Karpas-422 (cell line): ENCODE data around the gene GMIP. TPM values are rescaled to one million over a fixed set of nuclear protein-coding genes. Genes with fewer than 3 reads are reported as not detected.

ENCODE experiments used
- DNase-seq: peaks from one replicate; pipeline ENCODE4 v3.0.0-alpha.2; 2015
- H2AFZ ChIP-seq: fragments of 200-600 bp; sonication (generic); 2 replicates; pipeline ENCODE4 v1.6.1; 2014; ENCODE audit warnings: antibody characterized with exemption, low read length, mixed read lengths
- H3K27ac ChIP-seq: fragments of 200-600 bp; sonication (generic); 2 replicates; pipeline ENCODE4 v1.5.1; 2014; ENCODE audit warnings: mild to moderate bottlenecking, low read length, moderate library complexity
- H3K27me3 ChIP-seq: fragments of 200-600 bp; sonication (generic); 2 replicates; pipeline ENCODE4 v1.6.1; 2014; ENCODE audit warnings: low read length, mixed read lengths
- H3K36me3 ChIP-seq: fragments of 200-600 bp; sonication (generic); 2 replicates; pipeline ENCODE4 v1.6.1; 2014; ENCODE audit warnings: low read length, mixed read lengths; ENCODE audit not compliant: insufficient read depth
- H3K4me1 ChIP-seq: fragments of 200-600 bp; sonication (generic); 2 replicates; pipeline ENCODE4 v1.6.1; 2014; ENCODE audit warnings: mild to moderate bottlenecking, low read length, mixed read lengths
- H3K4me2 ChIP-seq: fragments of 200-600 bp; sonication (generic); 2 replicates; pipeline ENCODE4 v1.6.1; 2014; ENCODE audit warnings: low read length, low read depth, mild to moderate bottlenecking; ENCODE audit not compliant: poor library complexity, severe bottlenecking
- H3K4me3 ChIP-seq: fragments of 200-600 bp; sonication (generic); 2 replicates; pipeline ENCODE4 v1.5.1; 2014; ENCODE audit warnings: mild to moderate bottlenecking, antibody characterized with exemption, low read length, mixed read lengths
- H3K79me2 ChIP-seq: fragments of 200-600 bp; sonication (generic); 2 replicates; pipeline ENCODE4 v1.6.1; 2014; ENCODE audit warnings: mild to moderate bottlenecking, low read length, mixed read lengths
- H3K9ac ChIP-seq: fragments of 200-600 bp; sonication (generic); 2 replicates; pipeline ENCODE4 v1.6.0; 2014; ENCODE audit warnings: low read length
- H3K9me2 ChIP-seq: fragments of 200-600 bp; sonication (generic), shearing (Covaris generic); replicated peaks from 2 replicates; pipeline ENCODE4 v1.6.0; 2014; ENCODE audit warnings: mild to moderate bottlenecking, low read length, moderate library complexity; ENCODE audit not compliant: insufficient read depth
- H3K9me3 ChIP-seq: fragments of 300-700, 200-600 bp; sonication (generic); 2 replicates; pipeline ENCODE4 v1.6.1; 2014; ENCODE audit warnings: low read length, mixed read lengths
- H4K20me1 ChIP-seq: fragments of 200-600 bp; sonication (generic); 2 replicates; pipeline ENCODE4 v1.6.1; 2014; ENCODE audit warnings: mild to moderate bottlenecking, antibody characterized with exemption, low read length, low read depth; ENCODE audit not compliant: insufficient read depth
- total RNA-seq: library from RNA; depleted of rRNA; stranded (reverse); fragments of >200 nt; shearing (Covaris generic); gene quantifications from 2 replicates; pipeline ENCODE4 v1.2.3, GENCODE V29; 2014; ENCODE audit warnings: low replicate concordance

The GMIP gene
- total RNA-seq, 1 experiment from 2014 or later, result 24.3 TPM

DNA sequence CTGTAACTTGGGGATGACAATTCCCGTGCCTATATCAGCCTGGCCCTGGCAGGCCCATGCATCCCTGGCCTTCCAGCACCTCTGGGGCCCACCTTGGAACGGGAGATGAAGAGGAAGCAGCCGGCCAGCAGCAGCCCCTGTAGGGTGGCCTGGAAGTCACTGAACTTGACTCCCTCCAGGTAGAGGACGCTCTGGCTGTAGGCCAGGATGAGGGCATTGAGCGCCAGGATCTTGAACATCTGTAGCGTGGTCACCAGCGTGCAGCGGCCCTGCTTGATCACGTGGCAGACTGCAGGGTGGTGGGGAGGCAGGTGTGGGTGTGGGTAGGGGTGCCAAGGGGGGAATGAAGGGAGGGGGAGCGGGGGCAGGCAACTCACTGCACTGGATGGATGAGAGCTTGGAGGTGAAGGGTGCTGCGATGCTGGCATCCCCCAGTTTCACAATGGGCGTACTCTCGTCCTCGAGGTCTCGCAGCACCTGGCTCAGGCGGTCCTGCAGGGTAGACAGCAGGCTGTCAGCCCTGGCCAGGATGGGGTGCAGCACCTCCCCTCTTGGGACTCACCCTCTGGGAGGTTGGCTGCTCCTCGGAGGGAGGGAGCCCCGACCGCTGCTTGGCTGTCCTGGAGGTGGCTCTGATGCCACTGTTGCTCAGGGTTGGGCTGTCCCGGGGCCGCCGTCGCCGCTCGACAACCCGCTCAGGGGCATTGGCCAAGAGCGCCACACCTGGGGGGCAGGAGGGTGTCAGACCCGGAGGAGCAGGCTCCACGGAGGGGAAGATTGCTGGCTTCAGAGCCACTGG is 3.8 kb upstream of the GMIP start:
- peaks cover 12% of the 10 kb centered on the region for H3K4me1 ChIP-seq
- H3K79me2 ChIP-seq, result peaks cover 11% of the 10 kb centered on the region
- H3K9ac ChIP-seq, result no peak overlapping the region
- no peak for DNase-seq
- no peak overlapping the region for H3K4me3 ChIP-seq
- no peak overlapping the region for H2AFZ ChIP-seq
- no peaks in the 10 kb centered on the region for H3K9me3 ChIP-seq
- H3K27ac ChIP-seq, result no peak overlapping the region
- H3K9me2 ChIP-seq, result no peaks in the 10 kb centered on the region
- no peaks in the 10 kb centered on the region for H3K27me3 ChIP-seq
- no peak overlapping the region for H3K4me2 ChIP-seq
- no peaks in the 10 kb centered on the region; the same call in 1 of the 2 replicates for H4K20me1 ChIP-seq
- peaks cover 12% of the 10 kb centered on the region for H3K36me3 ChIP-seq

DNA sequence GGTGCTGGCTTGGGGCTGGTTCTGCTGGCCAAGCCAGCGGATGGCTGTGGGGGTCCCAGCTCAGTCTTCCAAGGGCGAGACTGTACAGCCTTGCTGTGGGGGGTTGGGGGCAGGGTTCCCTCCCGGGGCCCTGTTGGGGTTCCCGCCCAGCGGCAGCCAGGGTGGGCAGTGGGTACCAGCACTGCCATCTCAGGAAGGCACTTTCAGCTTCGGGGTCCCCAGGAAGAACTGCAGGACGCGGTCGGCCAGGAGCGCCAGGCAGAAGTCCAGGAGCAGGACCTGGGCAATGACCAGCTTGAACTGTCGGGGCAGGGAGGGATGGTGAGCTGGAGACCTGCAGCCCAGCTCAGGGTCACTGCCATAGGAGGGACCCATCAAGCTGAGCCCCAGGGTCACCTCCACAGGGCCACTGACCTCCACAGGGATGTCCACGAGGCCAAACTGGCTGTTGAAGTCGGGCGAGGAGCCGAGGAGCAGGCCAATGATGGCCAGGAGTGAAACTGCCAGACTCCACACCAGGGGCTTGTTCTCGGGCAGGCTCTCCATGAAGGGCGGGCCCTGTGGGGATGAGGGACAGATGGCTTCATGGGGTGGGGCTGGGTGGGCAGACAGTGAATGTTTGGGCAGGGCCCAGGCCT is 1.9 kb upstream of the GMIP start:
- no peak for DNase-seq
- peaks cover 20% of the 10 kb centered on the region for H3K79me2 ChIP-seq
- H3K4me1 ChIP-seq, result peaks cover 16% of the 10 kb centered on the region
- H3K27ac ChIP-seq, result no peak overlapping the region
- H3K4me3 ChIP-seq, result no peak overlapping the region
- peaks cover 18% of the 10 kb centered on the region for H3K36me3 ChIP-seq
- H3K4me2 ChIP-seq, result no peak overlapping the region
- H3K9me2 ChIP-seq, result no peaks in the 10 kb centered on the region
- H3K9ac ChIP-seq, result no peak overlapping the region
- H3K9me3 ChIP-seq, result no peaks in the 10 kb centered on the region
- H4K20me1 ChIP-seq, result no peaks in the 10 kb centered on the region
- H2AFZ ChIP-seq, result no peak overlapping the region
- H3K27me3 ChIP-seq, result no peaks in the 10 kb centered on the region

DNA sequence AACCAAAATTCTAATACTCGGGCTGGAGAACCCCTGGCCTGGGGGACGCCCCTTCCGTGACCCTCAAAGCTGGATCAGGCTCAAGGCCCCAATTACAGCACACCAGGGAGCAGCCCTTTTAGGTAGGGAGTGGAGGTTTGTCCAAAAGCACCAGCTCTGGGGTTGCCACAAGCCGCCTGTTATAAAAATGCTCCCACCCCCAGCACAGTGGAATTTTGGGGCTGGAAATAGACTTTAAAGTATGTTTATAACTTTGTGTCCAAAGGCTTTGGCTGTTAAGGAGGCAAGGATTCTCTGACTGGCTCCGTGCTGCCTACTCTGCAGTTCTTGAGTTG is 564 bp upstream of the GMIP start:
- peaks cover 16% of the 10 kb centered on the region for H3K4me1 ChIP-seq
- no peak for DNase-seq
- no peaks in the 10 kb centered on the region for H3K27me3 ChIP-seq
- peak overlapping the region; percentile 87 for H3K27ac ChIP-seq
- no peaks in the 10 kb centered on the region for H3K9me2 ChIP-seq
- H2AFZ ChIP-seq, result no peak overlapping the region
- no peaks in the 10 kb centered on the region for H3K9me3 ChIP-seq
- peak overlapping the region; percentile 89; the same call in 1 of the 2 replicates for H3K4me3 ChIP-seq
- H3K4me2 ChIP-seq, result peak overlapping the region; percentile 89
- H4K20me1 ChIP-seq, result no peaks in the 10 kb centered on the region
- H3K79me2 ChIP-seq, result peaks cover 20% of the 10 kb centered on the region
- H3K9ac ChIP-seq, result peak overlapping the region; percentile 93
- peaks cover 18% of the 10 kb centered on the region for H3K36me3 ChIP-seq

DNA sequence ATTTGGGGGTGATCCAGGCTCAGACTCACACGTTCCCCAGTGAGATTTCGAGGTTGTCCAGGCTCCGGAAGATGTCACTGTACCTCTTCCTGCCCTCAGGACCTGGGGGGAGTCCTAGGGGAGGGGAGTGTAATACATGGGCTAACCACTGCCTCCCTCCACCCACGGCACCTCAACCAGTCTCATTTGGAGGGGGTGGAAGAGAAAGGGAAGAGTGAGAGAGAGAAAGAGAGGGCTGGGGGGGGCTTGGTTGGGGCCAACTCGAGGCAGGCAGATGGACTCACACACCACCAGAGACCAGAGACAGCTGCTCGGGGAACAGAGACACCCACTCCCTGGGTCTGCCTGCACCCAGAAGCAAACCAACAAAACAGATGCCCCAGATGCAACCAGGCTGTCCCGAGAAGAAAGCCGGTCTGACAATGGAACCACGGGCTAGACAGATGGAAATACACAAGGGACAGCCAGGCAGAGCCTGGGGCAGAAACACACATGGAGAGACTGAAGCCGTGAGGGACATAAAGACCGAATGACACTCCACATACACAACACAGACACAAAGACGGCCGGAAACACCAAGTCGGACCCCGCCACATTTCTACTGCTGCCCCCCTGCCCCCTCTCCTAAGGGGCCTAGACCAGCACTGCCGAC is 825 bp downstream of the GMIP start:
- Histone ChIP-seq H3K9ac (peak overlapping the region; percentile 93), H3K4me2 (peak overlapping the region; percentile 89), H3K9me2 (no peaks in the 10 kb centered on the region), H3K4me1 (peaks cover 16% of the 10 kb centered on the region), H3K9me3 (no peaks in the 10 kb centered on the region), H3K27ac (peak overlapping the region; percentile 87), H3K27me3 (no peaks in the 10 kb centered on the region), H2AFZ (no peak overlapping the region; the same call in 1 of the 2 replicates), H3K79me2 (peaks cover 20% of the 10 kb centered on the region), H3K36me3 (peaks cover 15% of the 10 kb centered on the region), H4K20me1 (no peaks in the 10 kb centered on the region), H3K4me3 (peak overlapping the region; percentile 89)
- DNase-seq, result peak; percentile 63

DNA sequence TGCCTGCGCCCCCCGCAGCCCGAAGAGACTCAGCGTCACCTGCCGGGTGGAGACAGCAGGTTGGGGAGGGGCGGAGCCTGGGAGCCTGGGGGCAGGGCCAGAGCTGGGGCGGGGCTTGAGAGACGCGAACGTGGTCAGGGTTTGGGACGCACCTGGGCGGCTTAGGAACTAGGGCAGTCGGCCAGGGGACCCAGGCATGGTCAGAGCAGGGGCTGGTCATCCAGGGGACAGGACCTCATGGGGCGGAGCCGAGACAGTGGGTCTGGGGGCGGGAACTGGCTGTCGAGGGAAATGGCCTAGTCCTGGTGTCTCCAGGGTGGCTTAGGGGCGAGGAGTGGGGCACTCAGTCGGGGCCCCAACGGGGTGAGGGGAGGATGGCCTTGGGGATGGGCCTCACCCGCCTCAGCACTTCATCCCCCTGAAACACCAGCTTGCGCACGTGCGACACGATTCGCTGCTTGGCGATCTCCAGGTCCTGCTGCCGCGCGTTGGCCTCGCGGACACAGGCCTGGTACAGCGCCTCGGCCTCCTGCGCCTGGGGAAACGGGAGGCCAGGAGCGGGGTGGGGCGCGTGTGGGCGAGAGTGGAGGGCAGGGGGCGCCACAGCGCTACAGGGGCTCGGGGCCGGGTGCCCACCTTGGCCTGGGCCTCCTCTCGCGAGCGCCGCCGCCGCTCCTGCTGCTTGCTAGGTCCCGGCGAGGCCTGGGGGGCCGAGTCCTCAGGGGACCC is 5.8 kb downstream of the GMIP start:
- Histone ChIP-seq H3K9me2 (no peaks in the 10 kb centered on the region), H3K36me3 (peaks cover 13% of the 10 kb centered on the region), H3K4me2 (no peak overlapping the region), H3K79me2 (peaks cover 14% of the 10 kb centered on the region), H3K4me1 (peaks cover 9% of the 10 kb centered on the region), H3K27ac (no peak overlapping the region), H3K9ac (no peak overlapping the region), H2AFZ (no peak overlapping the region), H3K27me3 (no peaks in the 10 kb centered on the region), H3K9me3 (no peaks in the 10 kb centered on the region), H3K4me3 (no peak overlapping the region), H4K20me1 (no peaks in the 10 kb centered on the region)
- DNase-seq, result peak; percentile 44

DNA sequence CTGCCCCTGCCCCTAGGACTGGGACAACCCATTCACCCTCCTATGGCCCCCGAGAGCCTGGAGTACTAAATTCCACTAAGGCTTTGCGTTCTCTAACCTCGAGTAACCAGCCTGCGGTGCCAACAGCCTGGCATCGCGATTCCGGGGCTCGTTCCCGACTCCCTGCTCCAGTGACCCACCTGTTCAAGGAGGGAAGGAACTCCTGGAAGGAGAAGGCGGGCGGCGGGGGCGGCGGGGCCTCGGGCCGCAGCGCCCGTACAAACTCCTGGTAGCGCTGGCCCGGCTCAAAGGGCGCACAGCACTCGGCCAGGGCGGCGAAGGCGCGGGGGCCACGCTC is 6.3 kb downstream of the GMIP start:
- Histone ChIP-seq H3K27ac (no peak overlapping the region), H3K4me1 (peaks cover 5% of the 10 kb centered on the region), H3K27me3 (no peaks in the 10 kb centered on the region), H3K4me2 (no peak overlapping the region), H2AFZ (no peak overlapping the region), H3K4me3 (no peak overlapping the region), H4K20me1 (no peaks in the 10 kb centered on the region), H3K36me3 (peaks cover 13% of the 10 kb centered on the region), H3K79me2 (peaks cover 9% of the 10 kb centered on the region), H3K9ac (no peak overlapping the region), H3K9me3 (no peaks in the 10 kb centered on the region), H3K9me2 (no peaks in the 10 kb centered on the region)
- DNase-seq, result no peak

DNA sequence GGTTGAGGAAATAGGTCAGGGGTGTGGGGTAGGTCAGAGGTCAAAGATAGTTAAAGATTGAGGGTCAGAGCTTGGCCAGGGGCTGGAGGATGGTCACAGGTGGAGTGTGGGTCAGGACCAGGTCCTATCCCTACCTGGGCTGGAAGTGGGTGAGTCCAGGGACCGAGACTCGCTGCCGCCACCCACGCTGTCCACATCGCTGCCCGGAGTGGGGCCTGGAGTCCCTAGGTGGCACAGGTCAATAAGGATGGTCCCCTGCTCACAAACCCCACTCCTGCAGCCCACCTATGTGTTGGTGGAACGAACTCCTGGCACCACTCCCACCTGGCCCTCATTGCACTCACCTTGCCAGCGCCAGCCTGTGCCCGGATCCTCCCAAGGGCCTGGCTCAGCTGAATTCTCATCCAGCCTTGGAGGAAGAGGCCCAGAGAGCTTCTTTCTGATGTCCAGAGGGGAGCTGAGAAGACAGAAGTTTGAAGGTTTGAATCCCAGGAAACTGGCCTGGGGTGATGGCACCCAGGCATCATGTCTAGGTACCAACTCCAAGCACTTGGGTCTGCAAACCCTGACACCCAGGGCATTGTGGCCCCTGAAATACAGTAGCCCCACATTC is 6.8 kb downstream of the GMIP start:
- H3K4me1 ChIP-seq, result peaks cover under 1% of the 10 kb centered on the region; the same call in 1 of the 2 replicates
- no peaks in the 10 kb centered on the region for H3K9me2 ChIP-seq
- no peak overlapping the region for H3K4me3 ChIP-seq
- H3K9me3 ChIP-seq, result no peaks in the 10 kb centered on the region
- H3K4me2 ChIP-seq, result no peak overlapping the region
- H3K79me2 ChIP-seq, result peaks cover 4% of the 10 kb centered on the region
- no peak for DNase-seq
- H3K9ac ChIP-seq, result no peak overlapping the region
- H3K36me3 ChIP-seq, result peaks cover 10% of the 10 kb centered on the region
- H2AFZ ChIP-seq, result no peak overlapping the region
- H3K27me3 ChIP-seq, result no peaks in the 10 kb centered on the region
- no peak overlapping the region for H3K27ac ChIP-seq
- no peaks in the 10 kb centered on the region for H4K20me1 ChIP-seq
